GM23338 (cell line): Measurements from ENCODE around the gene SH3GL3. TPM values are rescaled to one million over a fixed set of nuclear protein-coding genes. Genes with fewer than 3 reads are reported as not detected.

Experiments
- ATAC-seq: fragments of 200-7000 bp; cut with Tn5 transposase; 3 replicates; pipeline ENCODE4 v1.9.1; 2020
- DNase-seq: peaks from one replicate; pipeline ENCODE4 v3.0.0-alpha.2; 2015; ENCODE audit warnings: low spot score
- H2AFZ ChIP-seq: fragments of 200-600 bp; sonication (generic); 2 replicates; pipeline ENCODE4 v1.8.0; 2016; ENCODE audit warnings: antibody characterized with exemption, mild to moderate bottlenecking, moderate library complexity
- H3F3A ChIP-seq: fragments of 200-600 bp; sonication (generic); replicated peaks from 2 replicates; pipeline ENCODE4 v1.8.0; 2017; ENCODE audit warnings: antibody characterized with exemption, mixed run types, low read depth
- H3K27ac ChIP-seq: fragments of 200-600 bp; sonication (generic); 2 replicates; pipeline ENCODE4 v1.6.1; 2016; ENCODE audit warnings: low read depth
- H3K27me3 ChIP-seq: fragments of 200-600 bp; sonication (generic); 2 replicates; pipeline ENCODE4 v1.8.0; 2016; ENCODE audit warnings: mild to moderate bottlenecking, mixed run types, moderate library complexity; ENCODE audit not compliant: insufficient read depth
- H3K36me3 ChIP-seq: fragments of 200-600 bp; sonication (generic); 2 replicates; pipeline ENCODE4 v1.8.0; 2016; ENCODE audit warnings: mild to moderate bottlenecking; ENCODE audit not compliant: insufficient read depth
- H3K4me1 ChIP-seq: fragments of 200-600 bp; sonication (generic); 2 replicates; pipeline ENCODE4 v1.8.0; 2016; ENCODE audit warnings: mild to moderate bottlenecking, moderate library complexity; ENCODE audit not compliant: insufficient read depth
- H3K4me2 ChIP-seq: fragments of 200-600 bp; sonication (generic); 2 replicates; pipeline ENCODE4 v1.7.1; 2017; ENCODE audit warnings: mixed run types
- H3K4me3 ChIP-seq: fragments of 200-600 bp; sonication (generic); 2 replicates; pipeline ENCODE4 v1.6.1; 2016; ENCODE audit warnings: mixed run types
- H3K79me2 ChIP-seq: fragments of 200-600 bp; sonication (generic); replicated peaks from 2 replicates; pipeline ENCODE4 v1.8.0; 2017; ENCODE audit warnings: mild to moderate bottlenecking; ENCODE audit not compliant: insufficient read depth
- H3K9me2 ChIP-seq: fragments of 200-600 bp; sonication (generic); 2 replicates; pipeline ENCODE4 v1.8.0; 2017; ENCODE audit not compliant: insufficient read depth
- H4K20me1 ChIP-seq: fragments of 200-600 bp; sonication (generic); replicated peaks from 2 replicates; pipeline ENCODE4 v1.8.0; 2017; ENCODE audit warnings: mild to moderate bottlenecking; ENCODE audit not compliant: insufficient read depth
- H3K27ac Mint-ChIP-seq: 2 replicates; pipeline ENCODE4 v1.8.0; 2020; ENCODE audit warnings: inconsistent platforms, mild to moderate bottlenecking, moderate library complexity, mixed read lengths
- H3K27me3 Mint-ChIP-seq: 3 replicates; pipeline ENCODE4 v1.8.0; 2022; ENCODE audit warnings: low read depth, mild to moderate bottlenecking, moderate library complexity, mixed read lengths, inconsistent platforms; ENCODE audit not compliant: insufficient read depth, poor library complexity
- H3K36me3 Mint-ChIP-seq: 3 replicates; pipeline ENCODE4 v1.8.0; 2021; ENCODE audit warnings: low read depth, mild to moderate bottlenecking, inconsistent platforms, moderate library complexity, mixed read lengths
- H3K4me1 Mint-ChIP-seq: 3 replicates; pipeline ENCODE4 v1.8.0; 2020; ENCODE audit warnings: mild to moderate bottlenecking, inconsistent platforms, mixed read lengths
- H3K4me3 Mint-ChIP-seq: 3 replicates; pipeline ENCODE4 v1.8.0; 2021; ENCODE audit warnings: moderate library complexity, mild to moderate bottlenecking, inconsistent platforms, mixed read lengths
- H3K9me3 Mint-ChIP-seq: 3 replicates; pipeline ENCODE4 v1.8.0; 2020; ENCODE audit warnings: moderate library complexity, mild to moderate bottlenecking, inconsistent platforms, mixed read lengths
- CREB1 ChIP-seq: fragments of 250-450 bp; sonication (Bioruptor Pico); IDR thresholded peaks from 2 replicates; pipeline ENCODE4 v1.5.0; 2020; ENCODE audit warnings: low read depth, mild to moderate bottlenecking, moderate library complexity
- CTCF ChIP-seq, 2 experiments: fragments of 200-600 bp in 1 of 2; sonication (generic) in 1 of 2; conservative IDR thresholded peaks; 2 replicates each; pipeline versions ENCODE4 v1.5.1 to v1.6.1; 2016 to 2017; ENCODE audit warnings: antibody characterized with exemption in 2 of 2, low read depth in 2 of 2, mild to moderate bottlenecking in 2 of 2, moderate library complexity in 1 of 2
- ETS1 ChIP-seq: IDR thresholded peaks from 2 replicates; pipeline ENCODE4 v1.6.1; 2016; ENCODE audit warnings: antibody characterized with exemption
- EZH2 ChIP-seq: fragments of 200-600 bp; sonication (generic); IDR thresholded peaks from one replicate; pipeline ENCODE4 v1.8.0; 2017; ENCODE audit warnings: antibody characterized with exemption, mild to moderate bottlenecking, low read depth; ENCODE audit not compliant: unreplicated experiment
- EZH2phosphoT487 ChIP-seq: fragments of 200-600 bp; sonication (generic); IDR thresholded peaks from one replicate; pipeline ENCODE4 v1.8.1; 2018; ENCODE audit warnings: antibody characterized with exemption; ENCODE audit not compliant: unreplicated experiment
- JUNB ChIP-seq: IDR thresholded peaks from one replicate; pipeline ENCODE4 v1.6.1; 2016; ENCODE audit warnings: antibody characterized with exemption; ENCODE audit not compliant: unreplicated experiment
- NANOG ChIP-seq: IDR thresholded peaks from 2 replicates; pipeline ENCODE4 v1.6.1; 2016; ENCODE audit warnings: antibody characterized with exemption, borderline replicate concordance
- POLR2AphosphoS5 ChIP-seq: IDR thresholded peaks from 2 replicates; pipeline ENCODE4 v1.6.1; 2016; ENCODE audit warnings: antibody characterized with exemption, low read depth
- REST ChIP-seq: IDR thresholded peaks from one replicate; pipeline ENCODE4 v1.6.1; 2018; ENCODE audit warnings: antibody characterized with exemption; ENCODE audit not compliant: unreplicated experiment
- STAT1 ChIP-seq: IDR thresholded peaks from one replicate; pipeline ENCODE4 v1.6.1; 2016; ENCODE audit warnings: antibody characterized with exemption; ENCODE audit not compliant: unreplicated experiment
- ZNF331 ChIP-seq: fragments of 250-450 bp; sonication (Bioruptor Pico); IDR thresholded peaks from 2 replicates; pipeline ENCODE4 v1.5.0; 2020; ENCODE audit warnings: low read depth, mild to moderate bottlenecking, moderate library complexity
- long read RNA-seq: library from polyadenylated mRNA; unstranded; transcript quantifications from one replicate; pipeline ENCODE4 v2.0.0, GENCODE V29; 2020; ENCODE audit not compliant: unreplicated experiment
- polyA plus RNA-seq: library from polyadenylated mRNA; unstranded; fragments of >200 nt; fragmentation: Nextera tagmentation; extraction: Ambion mirVana; gene quantifications from 2 replicates; pipeline ENCODE4 v1.2.1, GENCODE V29; 2016
- total RNA-seq: library from RNA; depleted of rRNA; stranded (reverse); fragments of >200 nt; shearing (Covaris generic); gene quantifications from 2 replicates; pipeline ENCODE4 v1.2.3, GENCODE V29; 2014; rRNA removed

SH3GL3 gene
- total RNA-seq (21.1 and 21.7 TPM in 2 replicates), polyA plus RNA-seq (15.9 and 18.8 TPM in 2 replicates)
- long read RNA-seq, transcript SH3GL3-202 (9 exons, 1,806 nt), result major isoform, 14 of 17 reads
- long read RNA-seq, partial matches to known transcripts, result 1 of 17 reads
- long read RNA-seq, other reads (novel, unspliced or antisense), result 2 of 17 reads

- ATAC-seq (peak; percentile 81), DNase-seq (peak; percentile 93)
- no peak within 1 kb of the TSS for H3K27ac ChIP-seq
- peak within 1 kb of the TSS; percentile 86 for H3K4me3 Mint-ChIP-seq
- H3F3A ChIP-seq, result 0 out of 2 replicates have a peak, but pooled peaks cover 5% of the 10 kb centered on the region
- H3K36me3 Mint-ChIP-seq, result peaks cover 3% of the 10 kb centered on the region; the same call in 2 of the 3 replicates
- H3K9me2 ChIP-seq, result no peaks in the 10 kb centered on the region
- no peaks in the 10 kb centered on the region for H3K36me3 ChIP-seq
- peaks cover 24% of the 10 kb centered on the region for H3K27me3 Mint-ChIP-seq
- H4K20me1 ChIP-seq, result no peaks in the 10 kb centered on the region; the same call in 1 of the 2 replicates
- H3K4me1 ChIP-seq, result peaks cover 7% of the 10 kb centered on the region; the same call in 1 of the 2 replicates
- peaks cover 26% of the 10 kb centered on the region for H3K4me1 Mint-ChIP-seq
- no peak for TF ChIP-seq REST
- TF ChIP-seq CTCF (conservative IDR thresholded peaks at IDR 0.05; ENCODE audit: low read depth in 2 of 2), result peak; percentile 61 to 78
- peak; percentile 39; the same call in 1 of the 2 replicates for TF ChIP-seq POLR2AphosphoS5
- H3K4me3 ChIP-seq, result peak within 1 kb of the TSS; percentile 58
- H3K9me3 Mint-ChIP-seq, result peaks cover 2% of the 10 kb centered on the region; the same call in 2 of the 3 replicates
- H3K27me3 ChIP-seq, result peaks cover 28% of the 10 kb centered on the region
- peak within 1 kb of the TSS; percentile 96 for H3K4me2 ChIP-seq
- H2AFZ ChIP-seq, result peak within 1 kb of the TSS; percentile 98
- H3K79me2 ChIP-seq, result peaks cover 8% of the 10 kb centered on the region; the same call in 1 of the 2 replicates
- H3K27ac Mint-ChIP-seq, result peak within 1 kb of the TSS; percentile 87
Measured at GRCh38 chr15:83446904-83447709, at the start of gene SH3GL3. Gene SH3GL3, plus strand, starts transcription at chr15:83447341. Its CDS starts 193 bp downstream, at chr15:83447534.

DNA sequence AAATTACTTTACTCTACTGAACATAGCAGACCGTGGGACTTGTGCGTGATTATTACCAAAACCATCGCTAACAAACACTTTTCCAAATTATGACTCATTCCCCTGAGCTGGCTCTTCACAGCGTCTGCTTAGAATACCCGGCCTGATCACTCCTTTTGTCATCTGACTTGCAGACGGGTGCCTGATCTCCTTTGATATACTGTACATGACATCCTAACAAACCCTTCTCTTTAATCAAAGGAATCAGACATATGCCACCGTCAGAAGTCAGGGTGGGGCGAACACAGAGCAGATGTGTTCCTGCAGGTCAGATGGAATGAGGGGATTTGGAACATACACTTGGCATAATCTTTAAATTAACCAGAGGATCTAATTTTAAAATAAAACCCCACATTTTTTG is 48.5 kb upstream of the SH3GL3 start:
- DNase-seq (no peak), ATAC-seq (no peak)
- Histone ChIP-seq H3K9me2 (no peaks in the 10 kb centered on the region), H2AFZ (no peak overlapping the region), H4K20me1 (no peaks in the 10 kb centered on the region), H3K79me2 (no peaks in the 10 kb centered on the region), H3K4me1 (peaks cover 4% of the 10 kb centered on the region; the same call in 1 of the 2 replicates), H3K4me3 (no peak overlapping the region), H3K27ac (no peak overlapping the region), H3K27me3 (no peaks in the 10 kb centered on the region), H3K36me3 (no peaks in the 10 kb centered on the region), H3F3A (no peaks in the 10 kb centered on the region), H3K4me2 (no peak overlapping the region)
- Mint-ChIP-seq H3K4me1 (peaks cover 11% of the 10 kb centered on the region), H3K9me3 (no peaks in the 10 kb centered on the region), H3K4me3 (no peak overlapping the region), H3K36me3 (no peaks in the 10 kb centered on the region), H3K27me3 (peaks cover 6% of the 10 kb centered on the region), H3K27ac (no peak overlapping the region)
- no peak for TF ChIP-seq ZNF331
- TF ChIP-seq STAT1, result no peak
- no peak for TF ChIP-seq POLR2AphosphoS5
- no peak for TF ChIP-seq EZH2
- TF ChIP-seq NANOG, result no peak
- TF ChIP-seq JUNB, result no peak
- TF ChIP-seq CREB1, result no peak
- no peak for TF ChIP-seq REST
- no peak for TF ChIP-seq EZH2phosphoT487
- no peak for TF ChIP-seq ETS1
